SHP77 (cell line): ENCODE measurements around the gene NIPA2.

Source experiments
- DNase-seq, 2 experiments: peaks; one replicate each; lab custom pipeline; 2025; lab: John Stamatoyannopoulos, UW

NIPA2 gene

DNA sequence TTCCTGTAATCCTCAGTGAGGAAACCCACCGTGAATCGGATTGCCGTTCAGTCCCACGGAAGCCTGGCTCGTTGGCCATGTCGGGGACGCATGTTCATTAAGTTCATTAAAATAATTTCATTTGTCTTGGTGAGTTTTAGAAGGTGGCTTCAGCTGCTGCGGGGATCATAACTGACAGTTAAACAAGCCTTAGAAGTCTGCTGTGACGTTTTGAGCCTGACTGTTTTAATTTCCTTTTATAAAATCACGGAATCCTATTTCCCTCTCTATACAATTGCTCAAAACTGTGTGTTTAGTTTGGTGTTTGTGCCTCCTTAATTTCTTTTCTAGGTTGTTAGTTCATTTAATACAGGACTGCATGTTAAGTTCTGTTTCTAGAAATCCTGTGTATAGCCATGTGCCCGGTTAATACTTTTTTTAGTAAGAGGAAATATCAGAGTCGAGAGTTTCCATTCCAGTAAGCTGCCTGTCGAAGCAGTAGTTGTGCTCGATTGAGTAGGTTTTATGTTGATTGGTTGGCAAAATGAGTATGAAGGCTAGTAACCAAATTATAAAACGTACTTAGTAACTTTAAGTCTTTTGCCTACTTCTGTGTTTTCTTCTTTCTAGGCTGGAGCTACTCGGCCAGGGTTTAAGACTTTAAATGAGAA is 705 bp downstream of the NIPA2 start:
- DNase-seq: no peak

DNA sequence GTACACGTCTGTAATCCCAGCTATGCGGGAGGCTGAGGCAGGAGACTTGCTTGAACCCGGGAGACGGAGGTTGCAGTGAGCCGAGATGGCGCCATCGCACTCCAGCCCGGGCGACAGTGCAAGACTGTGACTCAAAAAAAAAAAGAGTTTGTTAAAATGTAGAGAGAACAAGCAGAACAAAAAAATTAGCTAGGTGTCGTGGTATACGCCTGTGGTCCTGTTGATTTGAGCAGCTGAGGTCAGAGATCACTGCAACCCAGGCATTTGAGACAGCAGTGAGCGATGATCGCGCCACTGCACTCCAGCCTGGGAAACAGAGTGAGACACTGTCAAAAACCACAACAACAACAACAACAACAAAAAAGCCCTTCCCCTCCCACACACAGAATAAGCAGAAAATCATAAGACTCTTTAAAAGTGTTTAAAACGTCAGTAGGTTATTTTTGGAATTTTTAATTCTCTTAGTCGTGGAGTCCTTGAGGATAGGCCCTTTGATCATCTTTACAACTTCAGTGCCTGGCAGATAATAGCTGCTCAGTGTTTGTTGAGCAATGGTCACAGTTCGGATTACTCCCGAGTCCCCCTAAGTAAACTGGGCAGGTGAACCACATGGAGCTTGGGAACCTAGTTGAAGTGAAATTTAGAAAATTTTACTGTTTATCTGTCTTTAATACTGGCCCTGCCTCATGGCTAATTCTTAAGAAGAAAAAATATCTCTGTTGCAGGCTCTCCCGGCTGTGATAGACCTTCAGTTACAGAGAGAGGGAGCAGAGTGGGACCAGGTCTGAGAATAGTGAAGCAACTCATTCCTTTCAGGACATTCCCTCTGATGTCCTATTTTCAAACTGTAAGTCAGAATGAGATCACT is 6.2 kb downstream of the NIPA2 start:
- no peak for DNase-seq

DNA sequence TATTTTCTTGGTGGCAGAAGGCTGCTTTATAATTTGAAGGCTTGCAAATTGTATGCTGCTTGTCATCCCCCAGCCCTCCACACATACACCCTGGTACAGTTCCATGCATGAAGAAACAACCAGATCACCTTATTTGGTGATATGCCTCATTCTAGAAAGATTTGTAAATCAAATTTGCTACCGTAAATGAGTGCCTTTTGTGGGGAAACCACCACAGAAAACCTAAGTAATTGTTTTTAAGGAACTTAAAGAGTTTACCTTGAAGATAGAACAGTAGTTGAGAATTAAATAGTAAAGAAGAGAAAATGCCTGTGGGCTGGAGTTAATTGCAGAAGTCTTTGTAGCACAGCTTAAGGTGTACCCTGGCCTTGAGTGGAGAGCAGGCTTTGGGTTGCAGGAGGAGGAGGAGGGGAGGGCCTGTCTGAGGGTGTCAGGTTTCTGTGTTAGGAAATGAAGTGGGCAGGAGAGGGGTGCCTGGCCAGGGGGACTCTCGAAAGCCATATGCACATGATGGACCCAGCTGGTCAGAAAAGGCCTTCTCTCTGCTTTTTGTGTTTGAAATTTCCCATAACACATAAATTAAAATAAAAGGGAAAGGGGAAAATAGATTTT is 6.9 kb downstream of the NIPA2 start:
- no peak for DNase-seq

DNA sequence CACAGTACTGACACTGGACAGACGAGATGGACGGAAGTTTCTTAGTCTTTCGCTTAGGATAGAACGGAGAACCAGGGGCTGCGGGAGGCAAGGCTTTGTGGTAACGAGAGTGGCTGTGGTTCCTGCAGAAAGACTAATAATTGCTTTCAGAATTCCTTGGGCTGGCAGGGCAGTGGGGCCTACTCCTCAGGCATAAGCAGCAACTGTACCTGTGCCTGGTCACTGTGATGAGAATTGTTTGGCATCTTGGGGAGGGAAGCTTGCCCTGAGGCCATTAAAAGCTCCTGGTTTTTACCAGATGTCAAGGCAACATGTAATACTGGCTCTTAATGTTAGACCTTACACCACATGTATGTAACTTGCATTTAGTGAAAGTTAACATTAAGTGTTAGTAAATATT is 7.6 kb downstream of the NIPA2 start:
- no peak for DNase-seq

DNA sequence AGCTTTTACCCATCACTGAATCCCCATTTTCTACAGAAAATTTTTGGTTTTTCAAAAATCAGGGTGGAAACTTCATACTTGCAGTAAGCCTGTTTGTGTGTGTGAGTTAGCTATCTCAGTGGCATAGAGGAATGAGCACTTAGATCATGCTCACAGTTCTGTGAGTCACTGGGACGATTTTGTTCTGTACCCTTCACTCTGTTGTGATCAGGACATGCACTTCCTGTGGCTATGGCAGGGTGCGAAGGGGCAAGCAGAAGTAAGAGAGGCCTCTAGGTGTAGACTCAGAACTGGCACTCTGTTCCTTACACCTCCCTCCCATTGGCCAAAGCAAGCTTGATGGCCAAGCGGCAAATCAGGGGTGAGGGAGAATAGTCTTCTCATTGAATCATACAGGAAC is 11.6 kb downstream of the NIPA2 start:
- DNase-seq: no peak

DNA sequence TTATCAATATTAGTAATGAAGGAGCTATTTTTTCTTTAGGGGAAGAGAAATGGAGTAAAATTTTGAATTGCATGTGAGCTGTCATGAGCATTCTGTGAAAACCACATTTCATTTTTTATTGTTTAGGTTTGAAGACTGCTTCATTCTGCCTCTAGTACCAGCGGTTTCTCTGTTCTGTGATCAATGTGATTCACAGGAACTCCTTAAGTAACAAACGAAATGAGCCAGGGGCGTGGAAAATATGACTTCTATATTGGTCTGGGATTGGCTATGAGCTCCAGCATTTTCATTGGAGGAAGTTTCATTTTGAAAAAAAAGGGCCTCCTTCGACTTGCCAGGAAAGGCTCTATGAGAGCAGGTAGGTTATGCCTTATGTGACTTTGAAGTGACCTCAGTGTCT is 13.0 kb downstream of the NIPA2 start:
- no peak for DNase-seq

DNA sequence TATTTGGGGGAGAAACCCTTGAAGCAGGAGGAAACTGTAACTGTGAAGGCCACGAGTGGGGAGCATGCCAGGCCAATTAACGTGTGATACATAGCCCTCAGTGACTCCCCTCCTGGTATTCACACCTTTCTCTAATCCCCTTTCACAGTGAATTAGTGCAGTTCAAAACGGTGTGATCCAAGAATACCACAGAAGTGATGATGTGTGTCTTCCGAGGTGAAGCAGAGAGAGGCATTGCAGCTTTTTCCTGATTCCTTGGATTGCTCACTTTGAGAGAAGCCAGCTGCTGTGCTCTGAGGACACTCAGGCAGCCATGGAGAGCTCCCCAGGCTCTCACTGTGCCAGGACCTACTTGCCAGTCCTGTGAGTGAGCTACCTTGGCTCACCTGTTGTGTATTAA is 17.3 kb downstream of the NIPA2 start:
- no peak for DNase-seq

DNA sequence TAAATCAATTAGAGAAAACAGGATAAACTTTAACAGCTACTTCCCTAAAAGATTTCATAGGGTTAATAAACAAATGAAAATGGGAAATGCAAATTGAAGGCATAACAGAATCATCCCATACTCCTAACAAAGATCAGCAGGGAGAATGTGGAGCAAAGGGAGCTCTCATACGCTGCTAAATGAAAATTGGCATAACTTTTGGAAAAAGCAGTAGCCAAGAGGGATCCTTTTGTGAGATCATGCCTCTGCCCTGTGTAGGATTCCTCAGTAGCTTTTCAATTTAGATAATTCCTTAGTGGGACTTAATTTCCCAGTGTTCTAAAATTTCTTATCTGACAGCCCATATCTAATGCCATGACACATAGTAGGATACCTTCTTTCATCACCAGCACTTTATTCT is 18.2 kb downstream of the NIPA2 start:
- no peak for DNase-seq

DNA sequence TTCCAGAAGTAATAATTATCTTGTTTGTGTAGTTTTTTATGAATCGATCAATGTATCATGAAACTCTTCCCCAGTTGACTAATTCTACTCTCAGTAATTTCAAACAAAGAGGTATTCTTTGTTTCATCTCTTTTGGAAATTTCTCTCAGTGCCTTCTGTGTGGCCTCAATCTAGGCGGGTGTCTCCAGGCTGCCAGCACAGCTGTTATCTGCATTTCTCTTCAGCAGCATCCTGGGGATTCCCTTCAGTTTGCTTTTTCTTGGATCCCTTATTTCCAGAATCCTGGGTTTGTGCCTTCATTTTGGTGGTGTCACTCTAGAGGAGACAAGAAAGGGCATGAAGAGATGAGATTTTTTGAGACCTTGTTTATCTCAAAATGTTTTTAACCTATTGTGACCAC is 22.7 kb downstream of the NIPA2 start:
- no peak for DNase-seq

DNA sequence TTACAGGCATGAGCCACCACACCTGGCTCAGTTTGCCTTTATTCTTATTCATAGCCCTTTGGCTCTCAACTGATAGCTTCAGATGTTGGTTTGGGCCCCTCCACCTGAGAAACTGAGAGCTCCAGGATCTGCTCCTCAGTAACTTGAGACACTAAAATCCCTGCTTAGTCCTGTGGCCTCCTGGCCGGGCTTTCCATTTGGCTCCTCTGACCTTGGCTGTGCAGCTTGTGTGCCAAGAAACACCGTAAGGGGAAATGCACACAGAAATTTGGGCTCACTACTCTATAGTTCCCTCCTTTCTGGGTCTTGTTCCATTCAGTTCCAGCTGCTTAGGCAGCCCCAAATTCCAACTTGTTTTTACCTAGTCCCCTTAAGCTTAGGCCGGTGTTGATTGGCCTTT is 24.9 kb downstream of the NIPA2 start:
- no peak for DNase-seq

DNA sequence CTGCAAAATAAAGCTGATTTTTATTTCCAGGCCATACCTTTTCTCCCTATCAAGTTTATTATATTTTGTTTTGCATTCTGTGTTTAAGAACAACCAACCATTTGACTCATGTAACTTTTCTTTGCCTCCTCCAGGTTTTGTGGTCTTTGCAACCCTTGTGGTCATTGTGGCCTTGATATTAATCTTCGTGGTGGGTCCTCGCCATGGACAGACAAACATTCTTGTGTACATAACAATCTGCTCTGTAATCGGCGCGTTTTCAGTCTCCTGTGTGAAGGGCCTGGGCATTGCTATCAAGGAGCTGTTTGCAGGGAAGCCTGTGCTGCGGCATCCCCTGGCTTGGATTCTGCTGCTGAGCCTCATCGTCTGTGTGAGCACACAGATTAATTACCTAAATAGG is 27.6 kb downstream of the NIPA2 start:
- no peak for DNase-seq

DNA sequence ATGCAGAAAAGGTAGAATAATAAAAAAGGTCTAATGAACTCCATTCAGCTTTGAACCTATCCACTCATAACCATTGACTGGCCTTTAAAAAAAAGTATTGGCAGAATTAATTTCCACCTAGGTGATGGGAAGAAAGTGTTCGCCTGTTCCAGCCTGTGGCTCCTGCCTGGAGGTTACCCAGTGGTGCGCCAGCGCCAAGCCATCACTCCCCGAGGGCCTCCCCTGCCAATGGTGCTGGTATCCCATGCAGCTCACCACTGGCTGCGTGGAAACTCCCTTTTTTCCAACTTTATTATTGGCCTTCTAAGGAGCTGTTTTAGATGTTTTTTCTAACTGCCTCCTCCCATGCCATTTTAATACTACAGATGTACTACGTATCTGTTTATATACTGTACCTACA is 29.4 kb downstream of the NIPA2 start:
- no peak for DNase-seq

DNA sequence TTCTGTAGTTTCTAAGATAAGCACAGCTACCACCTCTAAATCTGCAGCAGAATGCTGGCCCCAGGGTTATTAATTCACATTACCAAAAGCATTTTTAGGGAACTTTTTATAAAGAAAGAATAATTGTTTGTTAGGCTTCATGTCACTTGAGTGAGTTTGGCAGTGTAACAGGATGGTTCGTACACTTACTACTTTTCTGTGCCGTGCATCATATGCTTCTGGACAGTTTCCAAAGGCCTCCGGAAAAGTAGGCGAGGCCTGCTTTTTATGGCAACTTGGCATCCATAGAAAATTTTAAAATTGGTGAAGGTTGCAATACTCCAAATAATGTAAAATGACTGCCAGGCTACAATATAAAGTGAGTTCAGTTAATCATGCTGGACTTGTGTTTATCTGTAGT is 30.0 kb downstream of the NIPA2 start:
- no peak for DNase-seq

DNA sequence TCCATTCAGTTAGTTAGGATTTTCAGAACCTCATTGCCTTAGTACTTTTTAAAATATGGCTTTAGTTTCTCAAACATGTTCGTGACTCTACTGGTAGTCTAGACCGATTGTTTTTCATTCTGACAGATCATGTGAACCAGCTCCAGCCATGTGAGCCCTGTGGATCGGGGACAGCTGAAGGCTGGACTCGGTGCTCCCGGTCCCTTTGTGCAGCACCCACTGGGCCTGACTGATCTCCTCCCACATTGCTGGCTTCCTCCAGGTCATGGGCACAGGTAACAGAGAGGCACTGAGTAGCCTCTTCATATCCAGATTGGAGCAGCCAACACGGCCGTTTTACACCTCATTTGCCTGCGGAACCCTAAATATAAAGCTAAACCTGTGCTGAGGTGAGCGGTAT is 30.5 kb downstream of the NIPA2 start:
- no peak for DNase-seq

DNA sequence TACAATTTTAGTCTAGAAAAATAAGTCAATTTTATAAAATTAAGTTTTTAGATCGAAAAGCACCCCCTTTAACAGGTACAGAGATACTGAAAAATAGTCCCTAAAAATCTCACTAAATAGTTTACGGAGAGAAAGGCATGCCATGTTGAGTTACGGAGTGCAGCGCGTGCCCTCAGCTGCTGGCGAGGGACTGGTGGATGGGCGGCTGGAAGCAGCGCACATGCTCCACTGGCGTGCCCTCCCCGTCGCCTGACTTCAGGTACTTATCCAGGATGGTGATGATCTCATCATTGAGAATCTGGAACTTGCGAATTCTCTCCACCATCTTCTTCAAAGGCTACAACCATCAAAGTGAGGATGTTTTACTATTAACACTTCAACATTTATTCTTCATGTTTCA is 31.4 kb downstream of the NIPA2 start:
- DNase-seq: no peak

DNA sequence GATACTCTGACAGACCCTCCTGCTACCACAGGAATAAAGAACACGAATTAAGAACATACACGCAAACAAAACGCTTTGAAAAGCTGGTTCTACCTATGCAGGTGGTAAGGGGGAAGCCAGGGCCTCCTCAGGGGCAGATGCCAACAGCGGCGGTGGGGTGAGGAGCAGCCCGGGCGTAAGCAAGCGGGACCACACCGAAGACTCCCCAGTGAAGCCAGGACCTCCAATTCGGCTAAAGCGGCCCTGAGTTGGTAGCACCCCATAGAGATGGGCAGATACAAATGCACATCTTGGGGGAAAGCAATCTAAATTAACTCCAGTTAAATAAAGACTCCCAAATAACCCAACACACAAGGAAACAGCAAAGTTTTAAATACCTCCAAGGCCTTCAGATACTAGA is 32.4 kb downstream of the NIPA2 start:
- DNase-seq: no peak

DNA sequence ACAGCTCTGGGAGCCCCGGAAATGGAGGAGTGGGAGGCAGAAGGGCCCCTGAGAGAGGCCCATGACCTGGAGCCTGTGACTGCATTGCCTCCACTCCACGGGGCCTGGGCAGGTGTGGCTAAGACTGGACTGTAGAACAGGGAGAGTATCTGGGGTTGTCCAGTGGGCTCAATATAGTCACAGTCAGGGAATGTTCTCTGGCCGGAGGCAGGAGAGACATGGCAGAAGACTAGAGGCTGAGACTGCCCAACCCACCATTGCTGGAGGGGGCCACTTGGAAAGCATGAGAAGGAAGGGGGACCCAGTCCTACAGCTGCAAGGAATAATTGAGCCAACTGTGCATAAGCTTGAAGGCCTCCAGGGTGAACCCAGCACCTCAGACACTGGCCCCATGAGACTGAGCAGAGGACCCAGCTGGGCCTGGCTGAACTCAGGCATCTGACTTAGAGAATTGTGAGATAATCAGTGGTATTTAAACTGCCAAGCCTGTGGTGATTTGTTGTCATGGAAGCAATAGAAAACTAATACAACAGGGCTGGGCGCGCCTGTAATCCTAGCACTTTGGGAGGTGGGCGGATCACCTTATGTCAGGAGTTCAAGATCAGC is 33.1 kb downstream of the NIPA2 start:
- no peak for DNase-seq

DNA sequence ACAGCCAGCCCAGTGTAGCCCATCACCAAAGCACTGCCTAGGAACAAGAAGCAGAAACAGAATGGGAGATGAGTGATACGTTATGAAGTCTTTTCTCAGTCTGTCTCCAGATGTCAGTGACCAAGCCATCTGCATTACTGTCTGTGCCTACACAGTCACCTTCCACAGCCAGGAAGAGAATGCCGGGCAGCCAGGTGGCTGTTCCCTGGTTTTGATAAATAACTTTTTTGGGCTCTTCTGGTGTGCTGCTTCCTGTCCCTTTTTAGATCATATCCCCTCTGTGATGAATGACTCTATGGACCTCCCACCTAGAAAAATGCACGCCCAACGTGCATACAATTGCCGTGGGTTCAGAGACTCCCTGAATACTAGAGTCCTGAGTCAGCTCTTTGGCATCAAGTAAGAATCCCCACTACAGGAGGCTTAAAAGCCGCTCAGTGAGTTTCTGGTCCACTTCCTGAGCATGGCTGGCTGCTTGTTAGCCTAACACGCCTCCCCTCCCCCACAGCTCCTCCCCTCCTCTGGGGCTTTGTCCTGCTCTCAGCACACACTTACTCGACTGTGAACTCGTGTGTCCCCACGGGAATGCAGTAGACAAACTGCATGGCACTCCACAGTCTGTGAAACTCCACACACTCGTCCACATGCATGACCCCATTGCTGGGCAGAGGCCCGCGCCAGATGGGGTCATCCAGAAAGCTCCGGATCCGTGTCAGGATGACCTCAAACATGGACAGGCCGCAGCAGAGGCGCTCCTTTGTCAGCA is 34.7 kb downstream of the NIPA2 start:
- no peak for DNase-seq

DNA sequence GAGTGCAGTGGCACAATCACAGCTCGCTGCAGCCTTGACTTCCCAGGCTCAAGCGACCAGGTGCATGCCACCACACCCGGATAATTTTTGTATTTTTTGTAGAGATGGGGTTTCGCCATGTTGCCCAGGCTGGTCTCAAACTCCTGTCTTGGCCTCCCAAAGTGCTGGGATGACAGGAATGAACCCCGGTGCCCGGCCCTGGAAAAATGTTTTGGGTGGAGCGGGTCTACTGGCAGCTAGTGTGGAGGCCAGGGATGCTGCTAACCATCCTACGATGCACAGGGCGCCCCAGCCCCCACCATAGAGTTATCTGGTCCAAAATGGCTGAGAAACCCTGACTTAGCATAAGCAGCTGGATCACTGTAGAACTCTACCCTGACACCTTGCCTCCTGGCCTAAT is 35.4 kb downstream of the NIPA2 start:
- DNase-seq: no peak

DNA sequence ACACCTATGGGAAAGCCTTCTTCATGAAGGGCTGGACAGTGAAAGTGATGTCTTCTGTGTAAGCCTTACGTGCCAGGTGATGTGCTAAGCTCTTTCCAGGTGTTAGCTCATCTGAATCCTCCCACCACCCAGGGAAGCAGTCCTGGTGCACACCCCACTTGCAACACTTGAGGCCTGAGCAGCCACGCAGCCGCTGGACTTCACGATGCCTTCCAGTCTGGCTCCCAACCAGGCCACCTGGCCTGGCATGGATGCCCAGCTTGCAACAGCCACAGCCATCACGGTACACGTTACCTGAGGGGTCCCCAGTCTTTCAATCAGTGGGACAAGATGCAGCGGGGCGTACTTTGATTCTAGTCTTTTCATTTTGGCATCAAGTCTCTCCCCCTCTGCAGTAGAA is 35.8 kb downstream of the NIPA2 start:
- no peak for DNase-seq

DNA sequence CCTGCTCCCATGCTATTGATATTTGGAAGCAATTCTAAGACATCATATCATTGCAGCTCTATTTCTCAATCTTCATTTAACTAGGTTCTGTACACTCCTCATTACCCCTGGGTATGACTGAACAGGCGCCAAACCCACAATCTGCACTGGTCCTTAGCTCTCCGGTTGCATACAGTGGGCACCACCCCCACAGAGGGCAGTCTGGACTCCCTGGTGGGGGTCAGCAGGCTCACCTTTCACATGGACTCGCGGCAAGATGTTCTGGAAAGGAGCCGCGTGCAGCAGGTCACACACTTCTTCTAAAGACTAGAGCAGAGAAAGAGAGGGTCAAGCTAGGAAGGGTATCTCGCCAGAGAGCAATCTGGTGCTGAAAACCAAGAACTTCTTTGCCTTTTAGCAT is 36.5 kb downstream of the NIPA2 start:
- no peak for DNase-seq

DNA sequence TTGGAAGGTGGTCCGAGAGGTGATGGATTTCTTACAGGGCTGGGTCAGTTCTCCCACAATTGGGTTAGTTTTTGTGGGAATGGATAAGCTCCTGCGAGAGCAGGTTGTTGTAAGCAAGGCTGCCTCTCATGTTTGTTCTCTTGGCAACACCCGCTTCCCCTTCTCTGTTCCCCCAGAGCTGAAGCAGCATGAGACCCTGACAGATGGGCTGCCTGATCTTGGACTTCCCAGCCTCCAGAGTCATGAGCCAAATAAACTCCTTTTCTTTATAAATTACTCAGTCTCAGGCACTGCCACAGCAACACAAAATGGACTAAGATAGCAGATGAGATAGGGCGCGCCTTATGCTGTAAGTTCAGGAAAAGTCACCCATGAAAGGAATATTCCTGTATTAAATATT is 38.7 kb downstream of the NIPA2 start:
- no peak for DNase-seq
